Ishikawa (cell line): ENCODE results near the gene DRICH1.

ENCODE experiments used
- CEBPB ChIP-seq: IDR thresholded peaks from 2 replicates; pipeline ENCODE4 v1.6.1; 2012
- CREB1 ChIP-seq: IDR thresholded peaks from 2 replicates; pipeline ENCODE4 v1.6.1; 2012; ENCODE audit warnings: low read depth
- EGR1 ChIP-seq: IDR thresholded peaks from 2 replicates; pipeline ENCODE4 v1.6.1; 2012
- EP300 ChIP-seq: IDR thresholded peaks from 2 replicates; pipeline ENCODE4 v1.6.1; 2012; ENCODE audit warnings: borderline replicate concordance
- FOXM1 ChIP-seq: IDR thresholded peaks from 2 replicates; pipeline ENCODE4 v1.6.1; 2012; ENCODE audit warnings: low read depth, borderline replicate concordance
- MAX ChIP-seq: IDR thresholded peaks from 2 replicates; pipeline ENCODE4 v1.6.1; 2012
- NFIC ChIP-seq: IDR thresholded peaks from 2 replicates; pipeline ENCODE4 v1.6.1; 2012
- RAD21 ChIP-seq: IDR thresholded peaks from 2 replicates; pipeline ENCODE4 v1.6.1; 2012; ENCODE audit warnings: low read depth
- REST ChIP-seq: IDR thresholded peaks from 2 replicates; pipeline ENCODE4 v1.6.1; 2012; ENCODE audit warnings: low read depth, mild to moderate bottlenecking
- TAF1 ChIP-seq: IDR thresholded peaks from 2 replicates; pipeline ENCODE4 v1.6.1; 2012; ENCODE audit warnings: low read depth, mild to moderate bottlenecking
- TCF12 ChIP-seq: IDR thresholded peaks from 2 replicates; pipeline ENCODE4 v1.6.1; 2012; ENCODE audit warnings: low read depth
- TEAD4 ChIP-seq: IDR thresholded peaks from 2 replicates; pipeline ENCODE4 v1.6.1; 2012
- USF1 ChIP-seq: IDR thresholded peaks from 2 replicates; pipeline ENCODE4 v1.6.1; 2012
- YY1 ChIP-seq: IDR thresholded peaks from 2 replicates; pipeline ENCODE4 v1.6.1; 2012; ENCODE audit warnings: low read depth
- ZBTB7A ChIP-seq: IDR thresholded peaks from 2 replicates; pipeline ENCODE4 v1.6.1; 2012; ENCODE audit warnings: low read depth

DRICH1 gene

GRCh38 chr22:23564276-23564675, 67.8 kb downstream of the DRICH1 start:
- TF ChIP-seq USF1 (no peak), TAF1 (no peak), REST (no peak), MAX (no peak), RAD21 (no peak), FOXM1 (no peak), EP300 (no peak), EGR1 (no peak)

GRCh38 chr22:23563111-23563510, 69.0 kb downstream of the DRICH1 start:
- no peak for TF ChIP-seq TEAD4
- no peak for TF ChIP-seq RAD21
- no peak for TF ChIP-seq TCF12
- TF ChIP-seq USF1, result no peak
- no peak for TF ChIP-seq YY1
- no peak for TF ChIP-seq ZBTB7A
- no peak for TF ChIP-seq REST

GRCh38 chr22:23562186-23562585, 69.9 kb downstream of the DRICH1 start:
- TF ChIP-seq NFIC, result no peak
- no peak for TF ChIP-seq MAX
- no peak for TF ChIP-seq ZBTB7A
- no peak for TF ChIP-seq REST
- TF ChIP-seq YY1, result no peak
- no peak for TF ChIP-seq TEAD4
- TF ChIP-seq CREB1, result no peak
- TF ChIP-seq RAD21, result no peak
- TF ChIP-seq TCF12, result no peak
- TF ChIP-seq TAF1, result no peak
- no peak for TF ChIP-seq CEBPB
- TF ChIP-seq EGR1, result no peak
- TF ChIP-seq USF1, result no peak
- TF ChIP-seq FOXM1, result no peak
- no peak for TF ChIP-seq EP300
